ENCODE data around the gene SLBP.

Gene SLBP

DNA sequence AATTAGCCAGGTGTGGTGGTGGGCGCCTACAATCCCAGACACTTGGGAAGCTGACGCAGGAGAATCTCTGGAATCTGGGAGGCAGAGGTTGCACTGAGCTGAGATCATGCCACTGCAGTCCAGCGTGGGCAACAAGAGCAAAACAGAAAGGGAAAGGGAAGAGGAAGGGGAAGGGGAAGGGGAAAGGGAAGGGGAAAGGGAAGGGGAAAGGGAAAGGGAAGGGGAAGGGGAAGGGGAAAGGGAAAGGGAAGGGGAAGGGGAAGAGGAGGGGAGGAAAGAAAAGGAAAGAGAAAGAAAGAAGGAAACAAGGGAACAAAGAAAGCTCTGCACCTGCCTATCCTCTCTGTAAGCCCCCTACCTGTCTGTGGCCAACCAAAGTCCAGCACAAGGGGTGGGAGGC, 63.2 kb downstream of the SLBP start:
- no peak overlapping the region for H3K4me3 ChIP-seq (ENCODE audit: low read depth, low read length)
- no peak for DNase-seq (ENCODE audit: low read depth, low spot score)
- TF ChIP-seq, protein P1, sequence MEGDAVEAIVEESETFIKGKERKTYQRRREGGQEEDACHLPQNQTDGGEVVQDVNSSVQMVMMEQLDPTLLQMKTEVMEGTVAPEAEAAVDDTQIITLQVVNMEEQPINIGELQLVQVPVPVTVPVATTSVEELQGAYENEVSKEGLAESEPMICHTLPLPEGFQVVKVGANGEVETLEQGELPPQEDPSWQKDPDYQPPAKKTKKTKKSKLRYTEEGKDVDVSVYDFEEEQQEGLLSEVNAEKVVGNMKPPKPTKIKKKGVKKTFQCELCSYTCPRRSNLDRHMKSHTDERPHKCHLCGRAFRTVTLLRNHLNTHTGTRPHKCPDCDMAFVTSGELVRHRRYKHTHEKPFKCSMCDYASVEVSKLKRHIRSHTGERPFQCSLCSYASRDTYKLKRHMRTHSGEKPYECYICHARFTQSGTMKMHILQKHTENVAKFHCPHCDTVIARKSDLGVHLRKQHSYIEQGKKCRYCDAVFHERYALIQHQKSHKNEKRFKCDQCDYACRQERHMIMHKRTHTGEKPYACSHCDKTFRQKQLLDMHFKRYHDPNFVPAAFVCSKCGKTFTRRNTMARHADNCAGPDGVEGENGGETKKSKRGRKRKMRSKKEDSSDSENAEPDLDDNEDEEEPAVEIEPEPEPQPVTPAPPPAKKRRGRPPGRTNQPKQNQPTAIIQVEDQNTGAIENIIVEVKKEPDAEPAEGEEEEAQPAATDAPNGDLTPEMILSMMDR (IDR thresholded peaks at IDR 0.05; ENCODE audit: low read depth, low read length) = no peak
- in situ Hi-C loops (cut with HindIII; ENCODE audit: low sequenced_read_pairs) = no loop called here

- in situ Hi-C loops (cut with HindIII; ENCODE audit: low sequenced_read_pairs) = no loop called here
Measured at GRCh38 chr4:1647432-1647831, 64.7 kb downstream of the SLBP start.

GRCh38 chr4:1646690-1647089, 65.4 kb downstream of the SLBP start:
- in situ Hi-C loops (cut with HindIII; ENCODE audit: low sequenced_read_pairs) = no loop called here
- H3K4me3 ChIP-seq (ENCODE audit: low read depth, low read length) = no peak overlapping the region
- TF ChIP-seq, protein P1 (IDR thresholded peaks at IDR 0.05; ENCODE audit: low read depth, low read length) = no peak
- DNase-seq (ENCODE audit: low read depth, low spot score) = no peak

More at GRCh38 chr4:1647432-1647831, 64.7 kb downstream of the SLBP start:
- TF ChIP-seq, protein P1 (IDR thresholded peaks at IDR 0.05; ENCODE audit: low read depth, low read length) = no peak
- no peak overlapping the region for H3K4me3 ChIP-seq (ENCODE audit: low read depth, low read length)
- DNase-seq (ENCODE audit: low read depth, low spot score) = no peak

DNA sequence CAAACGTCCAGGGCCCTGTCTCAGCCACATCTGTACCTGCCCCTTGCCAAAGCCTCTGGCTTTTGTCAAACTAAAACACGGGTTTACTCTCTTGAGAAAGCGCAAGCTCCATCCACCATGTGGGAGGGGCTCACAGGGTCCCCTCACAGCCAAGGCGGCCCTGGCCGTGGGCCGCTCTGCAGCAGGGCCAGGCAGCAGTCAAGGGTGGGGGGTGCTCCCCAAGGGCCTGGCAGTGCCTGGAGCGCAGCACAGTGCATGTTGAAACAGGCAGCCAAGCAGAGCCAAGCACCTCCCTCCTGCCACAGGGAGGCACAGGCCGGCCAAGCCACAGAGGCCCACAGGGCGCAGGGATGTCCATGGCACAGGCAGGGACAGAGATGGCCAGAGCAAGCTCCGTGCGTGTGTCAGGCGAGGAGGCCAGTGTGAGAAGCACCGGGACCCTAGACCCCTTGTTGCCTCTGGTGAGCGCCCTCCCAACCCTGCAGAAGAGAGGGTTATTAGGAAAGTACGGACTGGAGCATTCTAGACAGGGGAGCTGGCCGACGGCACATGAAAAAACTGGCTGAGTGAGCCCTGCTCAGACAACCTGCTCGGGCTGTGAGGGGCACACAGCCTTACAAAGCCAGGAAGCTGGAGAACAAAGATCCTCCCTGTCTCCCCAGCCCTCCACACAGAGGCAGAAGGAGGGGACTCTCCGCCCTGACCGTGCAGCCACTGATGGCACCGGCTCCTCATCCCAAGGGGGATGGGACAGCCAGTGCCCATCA, 67.0 kb downstream of the SLBP start:
- TF ChIP-seq, protein P1 (IDR thresholded peaks at IDR 0.05; ENCODE audit: low read depth, low read length) = no peak
- H3K4me3 ChIP-seq (ENCODE audit: low read depth, low read length) = no peak overlapping the region
- in situ Hi-C loops (cut with HindIII; ENCODE audit: low sequenced_read_pairs) = no loop called here
- DNase-seq (ENCODE audit: low read depth, low spot score) = peak; percentile 18

- H3K4me3 ChIP-seq (ENCODE audit: low read depth, low read length) = no peak overlapping the region
- in situ Hi-C loops (cut with HindIII; ENCODE audit: low sequenced_read_pairs) = no loop called here
- no peak for DNase-seq (ENCODE audit: low read depth, low spot score)
- TF ChIP-seq, protein P1 (IDR thresholded peaks at IDR 0.05; ENCODE audit: low read depth, low read length) = no peak
Measured at GRCh38 chr4:1643971-1644735, 68.0 kb downstream of the SLBP start.

All from astrocyte of the spinal cord (primary cell).